ENCODE data around the gene AMY1A.
"Not testable (repeated sequence)": the region's sequence is repeated elsewhere in the genome, so short reads cannot be mapped to it uniquely, and the experiment has no call there.

Gene AMY1A

DNA sequence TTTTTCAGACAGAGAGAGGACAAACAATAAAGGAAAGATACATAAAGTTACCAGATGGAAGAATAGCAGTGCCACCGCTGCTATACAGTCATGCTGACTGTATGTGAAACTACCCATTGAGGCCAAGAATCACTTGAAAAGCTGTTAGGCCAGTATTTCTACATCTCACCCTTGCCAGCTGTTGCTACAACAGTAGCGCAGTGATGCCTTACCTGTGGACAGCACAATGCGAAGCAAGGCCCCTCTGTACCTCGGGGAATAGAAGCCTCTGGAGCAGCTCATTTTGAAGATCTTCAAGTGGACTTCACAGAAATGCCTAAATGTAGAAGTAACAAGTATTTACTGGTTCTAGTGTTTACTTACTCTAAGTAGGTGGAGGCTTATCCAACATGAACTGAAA lies 45.1 kb downstream of the AMY1A start:
- not testable (repeated sequence) for H2BK5ac ChIP-seq (ENCODE audit: low read length); DNase-seq (ENCODE audit: low spot score); H3K79me1 ChIP-seq (ENCODE audit: low read depth, low read length); H2BK15ac ChIP-seq (ENCODE audit: low read length); H3K18ac ChIP-seq (ENCODE audit: low read length); H3K9me3 ChIP-seq (replicated peaks in 1 of 2; ENCODE audit: control insufficient read depth in 2 of 2, insufficient read depth in 1 of 2, low read depth in 1 of 2, low read length in 2 of 2); H2AK5ac ChIP-seq (ENCODE audit: low read depth, low read length); H3K4me2 ChIP-seq (ENCODE audit: insufficient read depth, low read length, poor library complexity, severe bottlenecking); H2BK120ac ChIP-seq (ENCODE audit: low read depth, low read length); H3K23ac ChIP-seq (ENCODE audit: low read depth, low read length, poor library complexity); H2BK12ac ChIP-seq (ENCODE audit: low read length); H4K8ac ChIP-seq (ENCODE audit: low read depth, low read length); H2AFZ ChIP-seq (ENCODE audit: low read length); H3K9ac ChIP-seq (ENCODE audit: low read depth, low read length, poor library complexity); H3K27me3 ChIP-seq (ENCODE audit: control insufficient read depth in 3 of 3, insufficient read depth in 3 of 3, low read depth in 1 of 3, low read length in 3 of 3); H3K4ac ChIP-seq (ENCODE audit: low read length); H3K4me3 ChIP-seq (ENCODE audit: low read length in 2 of 2); H4K91ac ChIP-seq (ENCODE audit: low read depth, low read length, poor library complexity); H3K36me3 ChIP-seq (replicated peaks in 1 of 2; ENCODE audit: control insufficient read depth in 2 of 2, insufficient read depth in 2 of 2, low read length in 2 of 2); H3K14ac ChIP-seq (ENCODE audit: low read length); H3K27ac ChIP-seq (replicated peaks; ENCODE audit: low read length); H3K4me1 ChIP-seq (ENCODE audit: control insufficient read depth in 2 of 2, insufficient read depth in 1 of 2, low read depth in 1 of 2, low read length in 2 of 2)
- WGBS, 2 donors (ENCODE audit: extremely low coverage in 2 of 2, insufficient read length in 2 of 2, insufficient replicate concordance in 1 of 2) = no CpG with 5 or more reads among the region's 4 CpGs

DNA sequence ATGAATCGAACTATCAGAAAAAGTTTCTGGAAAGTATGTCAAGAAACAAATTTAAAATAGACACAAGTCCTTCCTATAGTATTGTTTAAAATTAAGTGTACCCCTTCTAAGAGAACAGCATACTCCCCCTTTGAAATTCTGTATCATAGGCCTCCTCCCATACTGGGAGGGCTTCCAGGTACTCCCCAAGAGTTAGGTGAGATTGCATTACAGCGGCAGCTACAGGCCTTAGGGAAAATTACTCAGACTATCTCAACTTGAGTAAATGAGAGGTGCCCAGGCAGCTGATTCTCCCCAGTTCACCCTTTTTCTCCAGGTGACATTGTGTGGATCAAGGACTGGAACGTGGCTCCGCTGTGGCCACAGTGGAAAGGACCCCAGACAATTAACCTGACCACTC lies 45.7 kb downstream of the AMY1A start:
- H2AFZ ChIP-seq (ENCODE audit: low read length); H3K27ac ChIP-seq (replicated peaks; ENCODE audit: low read length); H2BK15ac ChIP-seq (ENCODE audit: low read length); H3K23ac ChIP-seq (ENCODE audit: low read depth, low read length, poor library complexity); H3K9ac ChIP-seq (ENCODE audit: low read depth, low read length, poor library complexity); H3K27me3 ChIP-seq (ENCODE audit: control insufficient read depth in 3 of 3, insufficient read depth in 3 of 3, low read depth in 1 of 3, low read length in 3 of 3); H2BK12ac ChIP-seq (ENCODE audit: low read length); H3K4ac ChIP-seq (ENCODE audit: low read length); H3K36me3 ChIP-seq (replicated peaks in 1 of 2; ENCODE audit: control insufficient read depth in 2 of 2, insufficient read depth in 2 of 2, low read length in 2 of 2); H3K14ac ChIP-seq (ENCODE audit: low read length); H3K18ac ChIP-seq (ENCODE audit: low read length); H2BK120ac ChIP-seq (ENCODE audit: low read depth, low read length); H3K4me3 ChIP-seq (ENCODE audit: low read length in 2 of 2); DNase-seq (ENCODE audit: low spot score); H4K91ac ChIP-seq (ENCODE audit: low read depth, low read length, poor library complexity); H3K4me1 ChIP-seq (ENCODE audit: control insufficient read depth in 2 of 2, insufficient read depth in 1 of 2, low read depth in 1 of 2, low read length in 2 of 2); H4K8ac ChIP-seq (ENCODE audit: low read depth, low read length); H3K9me3 ChIP-seq (replicated peaks in 1 of 2; ENCODE audit: control insufficient read depth in 2 of 2, insufficient read depth in 1 of 2, low read depth in 1 of 2, low read length in 2 of 2); H2BK5ac ChIP-seq (ENCODE audit: low read length); H3K79me1 ChIP-seq (ENCODE audit: low read depth, low read length); H3K4me2 ChIP-seq (ENCODE audit: insufficient read depth, low read length, poor library complexity, severe bottlenecking); H2AK5ac ChIP-seq (ENCODE audit: low read depth, low read length): not testable (repeated sequence)
- WGBS, 2 donors (ENCODE audit: extremely low coverage in 2 of 2, insufficient read length in 2 of 2, insufficient replicate concordance in 1 of 2) = no CpG with 5 or more reads among the region's 4 CpGs

DNA sequence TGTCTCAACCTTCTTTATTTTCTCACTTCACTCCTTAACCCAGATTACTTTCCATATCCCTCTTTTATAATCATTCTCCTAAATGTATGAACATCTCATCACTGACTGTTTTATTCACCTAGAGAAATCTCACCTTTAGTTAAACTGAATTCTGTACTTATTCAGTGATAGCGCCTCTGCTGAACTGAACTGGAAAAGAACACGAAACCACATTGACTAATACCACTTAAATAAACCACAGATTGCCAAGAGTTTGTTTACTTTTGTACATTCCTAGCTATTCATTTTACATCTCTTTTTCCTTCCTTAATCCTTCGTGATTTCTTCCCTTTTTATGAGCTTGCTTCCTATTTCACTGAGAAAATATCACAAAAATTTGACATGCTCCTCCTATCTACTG lies 52.1 kb downstream of the AMY1A start:
- not testable (repeated sequence) for H3K23ac ChIP-seq (ENCODE audit: low read depth, low read length, poor library complexity); H3K79me1 ChIP-seq (ENCODE audit: low read depth, low read length); H3K27ac ChIP-seq (replicated peaks; ENCODE audit: low read length); H3K14ac ChIP-seq (ENCODE audit: low read length); H2BK120ac ChIP-seq (ENCODE audit: low read depth, low read length); H2AFZ ChIP-seq (ENCODE audit: low read length); H3K4me1 ChIP-seq (ENCODE audit: control insufficient read depth in 2 of 2, insufficient read depth in 1 of 2, low read depth in 1 of 2, low read length in 2 of 2); H3K27me3 ChIP-seq (ENCODE audit: control insufficient read depth in 3 of 3, insufficient read depth in 3 of 3, low read depth in 1 of 3, low read length in 3 of 3); H2AK5ac ChIP-seq (ENCODE audit: low read depth, low read length); H3K36me3 ChIP-seq (replicated peaks in 1 of 2; ENCODE audit: control insufficient read depth in 2 of 2, insufficient read depth in 2 of 2, low read length in 2 of 2); H2BK12ac ChIP-seq (ENCODE audit: low read length); H4K8ac ChIP-seq (ENCODE audit: low read depth, low read length); H2BK5ac ChIP-seq (ENCODE audit: low read length); DNase-seq (ENCODE audit: low spot score); H3K4me2 ChIP-seq (ENCODE audit: insufficient read depth, low read length, poor library complexity, severe bottlenecking); H4K91ac ChIP-seq (ENCODE audit: low read depth, low read length, poor library complexity); H3K9me3 ChIP-seq (replicated peaks in 1 of 2; ENCODE audit: control insufficient read depth in 2 of 2, insufficient read depth in 1 of 2, low read depth in 1 of 2, low read length in 2 of 2); H3K9ac ChIP-seq (ENCODE audit: low read depth, low read length, poor library complexity); H3K4me3 ChIP-seq (ENCODE audit: low read length in 2 of 2); H3K4ac ChIP-seq (ENCODE audit: low read length); H2BK15ac ChIP-seq (ENCODE audit: low read length); H3K18ac ChIP-seq (ENCODE audit: low read length)
- WGBS, 2 donors (ENCODE audit: extremely low coverage in 2 of 2, insufficient read length in 2 of 2, insufficient replicate concordance in 1 of 2) = no CpG with 5 or more reads among the region's 3 CpGs

DNA sequence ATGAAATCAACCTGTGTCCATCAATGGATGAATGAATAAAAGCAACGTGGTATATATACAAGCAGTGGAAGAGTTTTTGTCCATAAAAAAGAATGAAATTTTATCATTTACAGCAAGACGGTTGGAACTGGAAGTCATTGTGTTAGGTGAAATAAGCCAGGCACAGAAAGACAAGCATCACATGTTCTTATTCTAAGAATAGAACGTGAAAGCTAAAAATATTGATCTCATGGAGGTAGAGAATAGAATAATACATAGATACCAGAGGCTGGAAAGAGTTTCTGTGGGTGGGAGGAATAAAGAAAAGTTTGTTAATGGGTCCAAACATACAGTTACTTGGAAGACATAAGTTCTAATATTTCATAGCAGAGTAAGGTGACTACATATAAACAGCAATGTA lies 54.8 kb downstream of the AMY1A start:
- H3K27me3 ChIP-seq (ENCODE audit: control insufficient read depth in 3 of 3, insufficient read depth in 3 of 3, low read depth in 1 of 3, low read length in 3 of 3); H2BK5ac ChIP-seq (ENCODE audit: low read length); H3K14ac ChIP-seq (ENCODE audit: low read length); DNase-seq (ENCODE audit: low spot score); H2AFZ ChIP-seq (ENCODE audit: low read length); H3K79me1 ChIP-seq (ENCODE audit: low read depth, low read length); H2AK5ac ChIP-seq (ENCODE audit: low read depth, low read length); H4K91ac ChIP-seq (ENCODE audit: low read depth, low read length, poor library complexity); H4K8ac ChIP-seq (ENCODE audit: low read depth, low read length); H3K4me3 ChIP-seq (ENCODE audit: low read length in 2 of 2); H2BK12ac ChIP-seq (ENCODE audit: low read length); H3K9me3 ChIP-seq (replicated peaks in 1 of 2; ENCODE audit: control insufficient read depth in 2 of 2, insufficient read depth in 1 of 2, low read depth in 1 of 2, low read length in 2 of 2); H3K4me1 ChIP-seq (ENCODE audit: control insufficient read depth in 2 of 2, insufficient read depth in 1 of 2, low read depth in 1 of 2, low read length in 2 of 2); H3K4ac ChIP-seq (ENCODE audit: low read length); H3K27ac ChIP-seq (replicated peaks; ENCODE audit: low read length); H2BK120ac ChIP-seq (ENCODE audit: low read depth, low read length); H3K36me3 ChIP-seq (replicated peaks in 1 of 2; ENCODE audit: control insufficient read depth in 2 of 2, insufficient read depth in 2 of 2, low read length in 2 of 2); H3K9ac ChIP-seq (ENCODE audit: low read depth, low read length, poor library complexity); H3K4me2 ChIP-seq (ENCODE audit: insufficient read depth, low read length, poor library complexity, severe bottlenecking); H2BK15ac ChIP-seq (ENCODE audit: low read length); H3K23ac ChIP-seq (ENCODE audit: low read depth, low read length, poor library complexity); H3K18ac ChIP-seq (ENCODE audit: low read length): not testable (repeated sequence)
- whole genome bisulfite sequencing, 2 donors (ENCODE audit: extremely low coverage in 2 of 2, insufficient read length in 2 of 2, insufficient replicate concordance in 1 of 2) = no CpG with 5 or more reads among the region's 3 CpGs
